Adrenal gland (tissue), 5 donors: ENCODE data around the gene ZSCAN5A.
"Not testable (repeated sequence)": the region's sequence is repeated elsewhere in the genome, so short reads cannot be mapped to it uniquely, and the experiment has no call there.

ENCODE experiments used
- POLR2A ChIP-seq, 2 donors: fragments of 450-650 bp; IDR thresholded peaks; one replicate each; pipeline ENCODE4 v1.6.1; 2017; ENCODE audit warnings: antibody characterized with exemption in 2 of 2, mild to moderate bottlenecking in 2 of 2, moderate library complexity in 1 of 2
- TF ChIP-seq, protein P1 (sequence below), 6 experiments: fragments of 450-650 bp in 4 of 6; fragments of 200-600 bp in 2 of 6; sonication (generic) in 1 of 6; IDR thresholded peaks; 1 replicate in 5 of 6; 2 replicates in 1 of 6; pipeline versions ENCODE4 v1.5.1 to v1.8.0; 2016 to 2021; ENCODE audit warnings: antibody characterized with exemption in 6 of 6, mild to moderate bottlenecking in 2 of 6, moderate library complexity in 1 of 6
- donor health status: DM: no; HTN: no; CAD: no.

GRCh38 chr19:56335371-56335770 is 20.7 kb upstream of the ZSCAN5A start:
- TF ChIP-seq, protein P1, sequence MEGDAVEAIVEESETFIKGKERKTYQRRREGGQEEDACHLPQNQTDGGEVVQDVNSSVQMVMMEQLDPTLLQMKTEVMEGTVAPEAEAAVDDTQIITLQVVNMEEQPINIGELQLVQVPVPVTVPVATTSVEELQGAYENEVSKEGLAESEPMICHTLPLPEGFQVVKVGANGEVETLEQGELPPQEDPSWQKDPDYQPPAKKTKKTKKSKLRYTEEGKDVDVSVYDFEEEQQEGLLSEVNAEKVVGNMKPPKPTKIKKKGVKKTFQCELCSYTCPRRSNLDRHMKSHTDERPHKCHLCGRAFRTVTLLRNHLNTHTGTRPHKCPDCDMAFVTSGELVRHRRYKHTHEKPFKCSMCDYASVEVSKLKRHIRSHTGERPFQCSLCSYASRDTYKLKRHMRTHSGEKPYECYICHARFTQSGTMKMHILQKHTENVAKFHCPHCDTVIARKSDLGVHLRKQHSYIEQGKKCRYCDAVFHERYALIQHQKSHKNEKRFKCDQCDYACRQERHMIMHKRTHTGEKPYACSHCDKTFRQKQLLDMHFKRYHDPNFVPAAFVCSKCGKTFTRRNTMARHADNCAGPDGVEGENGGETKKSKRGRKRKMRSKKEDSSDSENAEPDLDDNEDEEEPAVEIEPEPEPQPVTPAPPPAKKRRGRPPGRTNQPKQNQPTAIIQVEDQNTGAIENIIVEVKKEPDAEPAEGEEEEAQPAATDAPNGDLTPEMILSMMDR (IDR thresholded peaks at IDR 0.05) = not testable (repeated sequence)
- TF ChIP-seq POLR2A (IDR thresholded peaks at IDR 0.05) = not testable (repeated sequence)
